ENCODE results near the gene TSPAN8. TPM values are rescaled to one million over a fixed set of nuclear protein-coding genes. Genes with fewer than 3 reads are reported as not detected.
A peak's percentile ranks its signal among the peaks of the same experiment; 100 is the strongest.
"Not testable (repeated sequence)": the region's sequence is repeated elsewhere in the genome, so short reads cannot be mapped to it uniquely, and the experiment has no call there.

TSPAN8 gene
- total and polyA plus RNA-seq, 7 donors, result 1.3 to 1,609 (median 5.0) TPM

DNA sequence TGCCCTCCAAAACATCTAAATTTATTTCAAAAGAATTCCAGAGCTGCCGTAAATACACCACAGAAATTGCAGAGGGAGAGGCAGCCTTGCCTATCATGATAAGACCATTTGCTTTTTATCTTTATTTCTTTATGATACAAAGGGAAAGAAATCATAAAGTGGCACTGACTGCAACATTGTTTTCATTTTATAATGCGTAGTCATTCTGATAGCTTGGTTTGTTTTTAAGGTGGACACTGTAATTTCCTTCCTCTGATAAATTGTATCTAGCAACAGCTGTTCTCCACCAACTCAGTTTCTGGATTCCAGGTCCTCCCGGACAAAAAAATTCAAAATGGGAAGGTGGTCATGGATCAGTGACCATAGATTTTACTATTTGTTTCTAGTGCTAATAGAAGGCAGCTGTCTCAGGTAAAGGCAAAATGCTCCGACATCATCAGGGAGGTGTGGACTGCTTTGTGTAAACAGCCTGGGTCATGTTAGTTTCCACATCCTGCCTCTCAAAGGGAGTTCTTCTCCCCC is 623 bp upstream of the TSPAN8 start:
- intact Hi-C loops (cut with DNase I), result no loop called here
- H3K9me3 ChIP-seq, result no peaks in the 10 kb centered on the region
- no peak overlapping the region for H3K27ac ChIP-seq
- no peaks in the 10 kb centered on the region for H3K36me3 ChIP-seq
- WGBS, 2 donors, result 10 to 48% methylated on average over 4 of the region's 4 CpGs
- no peak overlapping the region for H3K4me3 ChIP-seq
- no peaks in the 10 kb centered on the region for H3K4me1 ChIP-seq
- TF ChIP-seq POLR2AphosphoS5 (IDR thresholded peaks at IDR 0.05), result no peak
- TF ChIP-seq POLR2A (IDR thresholded peaks at IDR 0.05), result no peak
- TF ChIP-seq, protein P1, sequence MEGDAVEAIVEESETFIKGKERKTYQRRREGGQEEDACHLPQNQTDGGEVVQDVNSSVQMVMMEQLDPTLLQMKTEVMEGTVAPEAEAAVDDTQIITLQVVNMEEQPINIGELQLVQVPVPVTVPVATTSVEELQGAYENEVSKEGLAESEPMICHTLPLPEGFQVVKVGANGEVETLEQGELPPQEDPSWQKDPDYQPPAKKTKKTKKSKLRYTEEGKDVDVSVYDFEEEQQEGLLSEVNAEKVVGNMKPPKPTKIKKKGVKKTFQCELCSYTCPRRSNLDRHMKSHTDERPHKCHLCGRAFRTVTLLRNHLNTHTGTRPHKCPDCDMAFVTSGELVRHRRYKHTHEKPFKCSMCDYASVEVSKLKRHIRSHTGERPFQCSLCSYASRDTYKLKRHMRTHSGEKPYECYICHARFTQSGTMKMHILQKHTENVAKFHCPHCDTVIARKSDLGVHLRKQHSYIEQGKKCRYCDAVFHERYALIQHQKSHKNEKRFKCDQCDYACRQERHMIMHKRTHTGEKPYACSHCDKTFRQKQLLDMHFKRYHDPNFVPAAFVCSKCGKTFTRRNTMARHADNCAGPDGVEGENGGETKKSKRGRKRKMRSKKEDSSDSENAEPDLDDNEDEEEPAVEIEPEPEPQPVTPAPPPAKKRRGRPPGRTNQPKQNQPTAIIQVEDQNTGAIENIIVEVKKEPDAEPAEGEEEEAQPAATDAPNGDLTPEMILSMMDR (IDR thresholded peaks at IDR 0.05), result no peak
- DNase-seq, result no peak
- H3K27me3 ChIP-seq, result no peaks in the 10 kb centered on the region

DNA sequence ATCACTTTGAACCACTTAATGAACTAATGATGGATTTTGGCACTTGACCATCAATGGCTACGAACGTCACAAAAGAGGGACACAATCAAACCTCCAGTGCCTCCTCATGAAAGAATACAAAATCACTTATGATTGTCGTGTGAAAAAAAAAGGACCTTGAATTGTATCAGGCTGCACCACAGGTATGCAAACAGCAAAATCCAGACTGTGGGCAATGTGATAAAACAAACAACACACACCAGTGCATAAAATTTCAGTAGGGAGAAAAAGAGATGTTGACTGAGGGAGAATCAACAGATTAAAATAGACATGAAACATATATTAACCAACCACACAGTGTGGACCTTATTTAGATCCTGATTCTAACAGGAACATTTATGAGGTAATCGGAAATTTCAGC is 2.6 kb downstream of the TSPAN8 start:
- intact Hi-C loops (cut with DNase I), result no loop called here
- H3K4me3 ChIP-seq, result no peak overlapping the region
- H3K36me3 ChIP-seq, result no peaks in the 10 kb centered on the region
- no peaks in the 10 kb centered on the region for H3K9me3 ChIP-seq
- TF ChIP-seq, protein P1 (IDR thresholded peaks at IDR 0.05), result no peak
- no peak for TF ChIP-seq POLR2AphosphoS5 (IDR thresholded peaks at IDR 0.05)
- TF ChIP-seq POLR2A (IDR thresholded peaks at IDR 0.05), result no peak
- TF ChIP-seq EP300 (IDR thresholded peaks at IDR 0.05), result no peak
- H3K4me1 ChIP-seq, result no peaks in the 10 kb centered on the region
- H3K27ac ChIP-seq, result no peak overlapping the region
- DNase-seq, result no peak
- 21 to 62% methylated on average over 4 of the region's 4 CpGs for WGBS, 2 donors
- no peaks in the 10 kb centered on the region for H3K27me3 ChIP-seq

DNA sequence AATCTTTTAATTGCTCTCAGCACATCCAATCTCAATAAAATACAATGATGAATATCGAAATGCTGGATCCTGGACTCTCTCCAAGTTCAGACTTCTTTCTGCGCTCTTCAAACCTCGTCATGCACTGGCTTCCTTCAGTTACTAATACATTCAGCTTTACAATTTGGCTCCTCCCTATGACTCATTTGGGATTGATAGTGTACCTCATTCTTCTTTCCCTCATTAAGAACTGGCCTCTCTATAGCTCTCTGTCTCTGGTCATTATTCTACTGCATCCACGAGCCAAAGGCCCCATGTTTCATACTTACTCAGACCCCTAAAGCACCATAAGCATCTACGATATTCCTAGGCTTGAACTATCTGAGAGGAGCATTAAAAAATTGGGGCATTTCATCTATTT is 4.9 kb downstream of the TSPAN8 start:
- intact Hi-C loops (cut with DNase I), result no loop called here
- WGBS, 2 donors, result 21 to 67% methylated on average over 5 of the region's 5 CpGs
- no peaks in the 10 kb centered on the region for H3K4me1 ChIP-seq
- H3K4me3 ChIP-seq, result no peak overlapping the region
- H3K36me3 ChIP-seq, result no peaks in the 10 kb centered on the region
- no peak overlapping the region for H3K27ac ChIP-seq
- TF ChIP-seq POLR2AphosphoS5 (IDR thresholded peaks at IDR 0.05) (no peak), POLR2A (IDR thresholded peaks at IDR 0.05) (peak in 1 of 2 donors; percentile 5)
- H3K9me3 ChIP-seq, result no peaks in the 10 kb centered on the region
- no peak for DNase-seq
- no peaks in the 10 kb centered on the region for H3K27me3 ChIP-seq

DNA sequence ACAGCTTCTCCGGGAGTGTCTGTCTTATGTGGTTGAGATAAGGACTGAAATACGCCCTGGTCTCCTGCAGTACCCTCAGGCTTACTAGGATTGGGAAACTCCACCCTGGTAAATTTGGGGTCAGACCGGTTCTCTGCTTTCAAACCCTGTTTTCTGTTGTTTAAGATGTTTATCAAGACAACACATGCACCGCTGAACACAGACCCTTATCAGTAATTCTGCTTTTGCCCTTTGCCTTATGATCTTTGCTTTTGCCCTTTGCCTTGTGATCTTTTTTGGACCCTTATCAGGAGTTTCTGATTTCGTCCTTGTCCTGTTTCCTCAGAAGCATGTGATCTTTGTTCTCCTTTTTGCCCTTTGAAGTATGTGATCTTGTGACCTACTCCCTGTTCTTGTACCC is 7.8 kb downstream of the TSPAN8 start:
- intact Hi-C loops (cut with DNase I); H3K27ac ChIP-seq; H3K36me3 ChIP-seq; H3K4me1 ChIP-seq; H3K4me3 ChIP-seq; H3K27me3 ChIP-seq; DNase-seq; H3K9me3 ChIP-seq: not testable (repeated sequence)
- WGBS, 2 donors, result 46 to 71% methylated on average over 5 of the region's 5 CpGs

DNA sequence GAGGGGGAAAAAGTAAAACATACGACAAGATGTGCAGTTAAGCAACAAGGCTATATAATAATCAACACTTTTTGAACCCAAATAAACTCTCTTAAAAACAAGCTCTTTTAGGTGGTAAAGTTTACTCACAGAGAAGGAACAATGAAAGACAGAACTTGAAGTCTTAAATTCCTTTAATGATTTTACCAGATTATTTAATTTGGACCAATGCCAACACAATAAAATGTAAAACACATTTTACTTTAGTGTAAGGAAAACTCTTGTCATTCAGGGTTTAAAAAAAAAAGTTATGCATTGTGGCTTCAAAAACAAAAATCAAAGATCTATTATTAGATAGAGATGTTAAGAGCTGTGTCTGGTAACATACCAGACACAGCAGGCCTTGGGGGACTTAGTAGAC is 13.1 kb downstream of the TSPAN8 start:
- no peak for DNase-seq
- Histone ChIP-seq H3K9me3 (no peaks in the 10 kb centered on the region), H3K4me3 (no peak overlapping the region), H3K4me1 (no peaks in the 10 kb centered on the region), H3K27ac (no peak overlapping the region), H3K27me3 (no peaks in the 10 kb centered on the region), H3K36me3 (no peaks in the 10 kb centered on the region)
- 15 to 61% methylated on average over 1 of the region's 1 CpG for WGBS, 2 donors
- TF ChIP-seq EP300 (IDR thresholded peaks at IDR 0.05), result no peak
- no peak for TF ChIP-seq POLR2A (IDR thresholded peaks at IDR 0.05)
- TF ChIP-seq POLR2AphosphoS5 (IDR thresholded peaks at IDR 0.05), result no peak
- TF ChIP-seq, protein P1 (IDR thresholded peaks at IDR 0.05), result no peak
- intact Hi-C loops (cut with DNase I), result no loop called here

DNA sequence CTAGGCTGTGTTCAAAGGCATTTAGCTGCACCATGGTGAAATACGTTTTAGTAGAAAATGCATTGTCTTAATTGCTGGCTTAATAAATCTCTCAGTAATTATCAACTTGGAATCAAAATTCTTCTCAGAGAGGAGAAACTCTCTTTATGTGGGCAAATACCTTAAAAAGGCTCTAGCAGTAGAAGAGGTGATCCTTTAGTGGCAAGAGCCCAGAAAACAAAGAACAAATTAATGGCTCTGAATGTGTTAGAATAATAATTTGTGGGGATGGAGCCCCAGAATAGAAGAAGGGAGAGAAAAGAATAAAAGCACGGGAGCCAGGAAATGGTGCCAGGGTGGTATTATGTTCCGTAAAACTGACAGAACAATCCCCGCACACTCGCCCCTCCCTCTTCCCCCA is 14.8 kb downstream of the TSPAN8 start:
- no peak for TF ChIP-seq POLR2A (IDR thresholded peaks at IDR 0.05)
- no peak for TF ChIP-seq EP300 (IDR thresholded peaks at IDR 0.05)
- TF ChIP-seq POLR2AphosphoS5 (IDR thresholded peaks at IDR 0.05), result no peak
- TF ChIP-seq, protein P1 (IDR thresholded peaks at IDR 0.05), result no peak
- Histone ChIP-seq H3K4me3 (no peak overlapping the region), H3K4me1 (no peaks in the 10 kb centered on the region), H3K27ac (no peak overlapping the region), H3K36me3 (no peaks in the 10 kb centered on the region), H3K9me3 (no peaks in the 10 kb centered on the region), H3K27me3 (no peaks in the 10 kb centered on the region)
- WGBS, 2 donors, result 75 to 78% methylated on average over 5 of the region's 5 CpGs
- no peak for DNase-seq
- intact Hi-C loops (cut with DNase I), result no loop called here

Measured in sigmoid colon (tissue), 7 donors.